Fibroblast of the conjunctiva (primary cell): ENCODE data around the gene MAPK8.

Experiments used
- DNase-seq: peaks from one replicate; pipeline ENCODE4 v3.0.0-alpha.2; 2010; ENCODE audit warnings: low read depth

Gene MAPK8

DNA sequence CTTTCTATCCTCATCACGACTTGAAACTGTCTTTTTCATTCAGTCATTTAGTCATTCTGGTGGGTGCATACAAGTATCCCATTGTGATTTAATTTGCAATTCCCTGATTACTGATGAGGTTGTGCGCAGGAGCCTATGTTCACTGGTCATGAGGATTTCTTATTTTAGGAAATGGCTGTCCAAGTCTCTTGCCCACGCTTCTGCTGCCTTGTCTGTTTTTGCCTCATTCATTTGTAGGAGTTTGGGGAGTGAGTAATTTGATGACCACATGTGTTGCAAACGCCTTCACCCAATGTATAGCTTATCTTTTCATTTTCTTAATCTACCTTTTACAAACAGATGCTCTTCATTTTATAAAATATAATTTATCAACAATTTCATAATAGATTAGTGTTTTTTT, 171.1 kb downstream of the MAPK8 start:
- no peak for DNase-seq

GRCh38 chr10:48478469-48478868, 172.0 kb downstream of the MAPK8 start:
- no peak for DNase-seq

- DNase-seq = no peak
These were observed 172.7 kb downstream of the MAPK8 start for GRCh38 chr10:48478980-48479811.

DNA sequence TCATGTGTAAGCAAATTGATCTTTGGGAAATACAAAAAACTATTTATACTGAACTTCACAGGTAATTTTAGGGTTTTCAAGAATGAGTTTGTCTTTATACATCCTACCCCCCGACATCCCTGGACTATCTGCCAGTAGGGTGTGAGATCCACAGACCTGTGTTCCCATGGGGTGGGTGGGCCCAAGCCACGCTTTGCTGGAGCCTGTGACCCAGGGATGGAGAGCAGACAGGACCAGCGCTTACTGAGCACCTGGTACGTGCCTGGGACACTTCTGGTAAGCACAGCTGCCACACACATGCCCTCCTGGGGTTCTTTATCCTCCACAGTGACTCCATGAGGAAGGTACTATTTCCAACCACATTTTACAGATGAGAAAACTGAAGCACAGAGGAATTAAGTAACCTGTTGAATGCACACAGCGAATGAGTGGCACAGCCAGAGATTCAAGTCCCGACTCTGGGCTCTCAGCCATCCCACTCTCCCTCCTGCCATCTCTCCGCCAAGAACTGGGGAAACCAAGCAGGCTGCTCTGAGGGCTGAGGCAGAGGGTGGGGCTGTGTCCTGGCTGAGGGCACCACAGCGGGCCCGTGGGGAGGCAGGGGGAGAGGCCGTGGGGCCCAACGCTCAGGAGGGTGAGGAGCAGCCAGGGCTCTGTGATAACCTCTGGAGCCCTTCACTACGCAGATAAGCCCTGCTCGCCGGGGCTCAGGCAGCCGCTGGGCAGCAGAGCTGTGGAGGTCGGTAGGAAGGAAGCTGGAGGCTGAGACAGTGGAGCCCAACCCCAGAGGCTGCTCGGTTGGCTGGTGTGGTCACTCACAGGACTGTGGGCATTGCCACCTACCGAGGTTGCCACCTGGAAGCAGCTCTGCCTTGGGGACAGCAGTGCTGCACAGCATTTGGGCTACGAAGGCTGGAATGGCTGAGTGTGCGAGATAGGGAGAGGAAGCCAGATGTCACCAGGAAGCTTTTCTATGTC, 174.2 kb downstream of the MAPK8 start:
- DNase-seq = no peak

DNA sequence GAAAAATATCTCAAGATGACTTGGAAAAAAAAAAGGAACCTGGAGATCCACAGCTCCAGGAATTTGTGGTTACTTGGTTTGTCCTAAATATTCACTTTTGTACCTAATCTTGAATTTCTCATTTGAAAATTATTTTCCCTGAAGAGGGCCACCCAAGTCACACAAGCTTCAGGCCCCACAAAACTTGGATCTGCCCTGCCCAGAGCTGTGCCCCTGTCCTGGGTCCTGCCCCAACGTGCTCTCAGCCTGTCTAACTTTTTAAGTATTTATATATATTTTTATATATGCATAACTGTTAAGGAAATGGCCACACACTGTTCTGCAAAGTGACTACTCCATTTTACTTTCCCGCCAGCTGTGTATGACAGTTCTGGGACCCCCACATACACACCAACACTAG, 174.9 kb downstream of the MAPK8 start:
- no peak for DNase-seq

DNA sequence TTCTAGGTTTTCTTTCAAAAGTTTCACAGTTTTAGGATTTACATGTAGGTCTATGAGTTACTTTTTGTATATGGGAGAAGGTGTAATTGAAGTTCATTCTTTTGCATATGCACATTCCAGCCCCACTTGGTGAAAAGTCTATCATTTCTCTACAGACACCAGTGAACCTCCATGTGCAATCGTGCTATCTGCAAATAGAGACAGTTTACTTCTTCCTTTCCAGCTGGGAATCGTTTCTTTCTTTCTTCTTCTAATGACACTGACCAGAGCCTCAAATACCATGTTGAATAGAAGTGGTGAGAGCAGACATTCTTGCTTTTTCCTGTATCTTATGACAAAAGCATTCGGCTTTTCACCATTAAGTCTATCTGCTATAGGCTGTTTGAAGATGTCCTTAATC, 175.7 kb downstream of the MAPK8 start:
- DNase-seq = no peak

DNA sequence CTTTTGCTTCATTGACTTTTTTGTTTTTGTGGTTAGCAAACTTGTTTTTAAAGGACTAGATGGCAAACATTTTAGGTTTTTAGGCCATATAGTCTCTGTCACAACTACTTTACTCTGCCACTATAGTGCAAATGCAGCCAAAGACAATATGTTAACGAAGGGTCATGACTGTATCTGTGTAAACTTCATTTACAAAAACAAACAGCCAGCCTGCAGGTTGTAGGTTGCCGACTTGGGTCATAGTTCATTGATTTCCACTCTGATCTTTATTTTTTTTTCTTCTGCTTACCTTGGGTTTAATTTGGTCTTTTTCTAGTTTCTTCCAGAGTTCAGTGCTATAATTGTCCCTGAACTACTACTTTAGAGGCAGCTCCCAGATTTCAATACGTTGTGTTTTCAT, 178.4 kb downstream of the MAPK8 start:
- no peak for DNase-seq

- no peak for DNase-seq
These were observed 179.2 kb downstream of the MAPK8 start for GRCh38 chr10:48485711-48486110.

DNA sequence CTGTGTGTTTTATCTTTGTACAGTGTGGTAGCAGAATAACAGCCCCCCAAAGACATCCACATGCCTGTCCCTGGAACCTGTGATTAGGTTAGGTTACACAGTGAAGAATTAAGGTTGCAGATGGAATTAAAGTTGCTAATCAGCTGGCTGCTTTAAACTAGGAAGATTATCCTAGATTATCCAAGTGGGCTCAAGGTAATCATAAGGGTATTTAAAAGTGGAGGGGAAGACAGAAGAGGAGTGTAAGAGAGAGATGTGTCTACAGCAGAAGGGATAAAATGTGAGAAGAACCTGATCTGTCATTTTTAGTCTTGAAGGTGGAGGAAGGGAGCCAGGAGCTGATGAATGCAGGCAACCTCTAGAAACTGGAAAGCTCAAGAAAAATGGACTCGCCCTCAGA, 180.8 kb downstream of the MAPK8 start:
- no peak for DNase-seq
